Adrenal gland (tissue), 5 donors: ENCODE measurements around the gene PTPRU.

ENCODE experiments used
- CTCF ChIP-seq, 6 experiments: fragments of 450-650 bp in 4 of 6; fragments of 200-600 bp in 2 of 6; sonication (generic) in 1 of 6; IDR thresholded peaks; 1 replicate in 5 of 6; 2 replicates in 1 of 6; pipeline versions ENCODE4 v1.5.1 to v1.8.0; 2016 to 2021; ENCODE audit warnings: antibody characterized with exemption in 6 of 6, mild to moderate bottlenecking in 2 of 6, moderate library complexity in 1 of 6
- POLR2A ChIP-seq, 2 donors: fragments of 450-650 bp; IDR thresholded peaks; one replicate each; pipeline ENCODE4 v1.6.1; 2017; ENCODE audit warnings: antibody characterized with exemption in 2 of 2, mild to moderate bottlenecking in 2 of 2, moderate library complexity in 1 of 2
- donor health status: DM: no; HTN: no; CAD: no.

- TF ChIP-seq POLR2A (IDR thresholded peaks at IDR 0.05) (no peak), CTCF (IDR thresholded peaks at IDR 0.05) (no peak)
Measured at GRCh38 chr1:29342351-29342750, 106.0 kb downstream of the PTPRU start.
